DMS79 (cell line): ENCODE measurements around the gene AKR1C8.
"Not testable (repeated sequence)": the region's sequence is repeated elsewhere in the genome, so short reads cannot be mapped to it uniquely, and the experiment has no call there.

Experiments used
- DNase-seq: peaks from one replicate; lab custom pipeline; 2025; lab: John Stamatoyannopoulos, UW

Gene AKR1C8

DNA sequence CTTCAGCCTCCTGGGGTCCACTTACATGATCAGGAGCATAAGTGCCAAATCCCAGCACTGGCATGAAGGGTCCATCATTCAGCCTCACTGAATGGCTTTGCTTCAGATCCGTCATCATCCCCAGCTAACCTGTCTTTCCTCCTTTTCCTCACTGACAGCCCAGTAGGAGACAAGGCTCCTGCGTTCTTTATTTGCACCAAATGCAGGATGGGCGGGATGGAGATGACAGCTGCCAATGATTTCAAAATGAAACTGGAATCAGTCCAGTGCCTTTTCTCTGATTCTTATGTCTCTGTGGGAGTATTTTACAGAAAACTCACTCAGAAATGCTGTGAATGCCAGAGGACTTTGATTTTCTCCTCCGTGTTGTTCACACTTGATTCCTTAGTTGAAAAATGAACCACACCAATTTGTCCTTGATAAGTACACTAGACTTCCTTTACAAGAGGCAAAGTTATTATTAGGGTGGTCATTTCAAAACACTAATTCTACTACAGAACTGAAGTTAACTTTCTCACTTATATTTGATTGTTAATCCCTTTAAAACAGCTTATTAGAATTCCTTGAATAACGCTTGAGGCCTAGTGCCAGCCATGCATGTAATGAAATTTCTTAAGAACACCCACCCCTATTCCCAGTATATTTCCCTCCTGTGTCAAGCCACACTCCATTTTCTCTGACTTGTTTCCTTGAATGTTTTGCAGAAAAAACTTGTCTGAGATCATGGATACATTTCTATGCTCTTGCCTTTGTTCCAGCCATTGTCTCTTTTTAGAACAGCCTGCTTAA is at the start of gene AKR1C8:
Gene AKR1C8, minus strand, starts transcription at position 164 of the 789 bp plus-strand sequence. Its CDS starts 46 bp downstream, at position 118.
- DNase-seq, result no peak

DNA sequence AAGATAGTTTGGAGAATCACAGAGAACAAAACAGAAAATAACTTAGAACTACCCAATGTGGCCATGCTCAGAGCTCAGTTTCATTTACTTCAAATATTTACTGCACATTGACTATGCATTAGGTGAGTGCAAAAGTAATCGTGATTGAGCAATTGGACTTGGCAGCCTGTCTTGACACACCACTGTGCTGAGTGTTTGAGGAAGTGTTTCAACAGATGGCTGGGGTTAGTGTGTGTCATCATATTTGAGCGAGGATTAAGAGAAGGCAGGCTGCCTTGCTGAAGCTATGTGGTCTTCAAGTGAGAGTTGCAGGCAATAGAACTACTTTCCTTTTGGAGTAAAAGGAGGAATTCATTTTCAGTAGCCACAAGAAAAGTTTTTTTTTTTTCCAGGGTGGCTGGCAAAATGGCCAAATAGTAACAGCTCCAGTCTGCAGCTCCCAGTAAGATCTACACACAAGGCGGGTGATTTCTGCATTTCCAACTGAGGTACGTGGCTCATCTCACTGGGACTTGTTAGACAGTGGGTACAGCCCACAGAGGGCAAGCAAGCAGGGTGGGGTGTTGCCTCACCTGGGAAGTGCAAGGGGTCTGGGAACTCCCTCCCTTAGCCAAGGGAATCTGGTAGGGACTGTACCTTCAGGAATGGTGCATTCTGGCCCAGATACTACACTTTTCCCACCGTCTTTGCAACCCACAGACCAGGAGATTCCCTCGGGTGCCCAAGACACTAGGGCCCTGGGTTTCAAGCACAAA is 49.3 kb upstream of the AKR1C8 start:
- no peak for DNase-seq

DNA sequence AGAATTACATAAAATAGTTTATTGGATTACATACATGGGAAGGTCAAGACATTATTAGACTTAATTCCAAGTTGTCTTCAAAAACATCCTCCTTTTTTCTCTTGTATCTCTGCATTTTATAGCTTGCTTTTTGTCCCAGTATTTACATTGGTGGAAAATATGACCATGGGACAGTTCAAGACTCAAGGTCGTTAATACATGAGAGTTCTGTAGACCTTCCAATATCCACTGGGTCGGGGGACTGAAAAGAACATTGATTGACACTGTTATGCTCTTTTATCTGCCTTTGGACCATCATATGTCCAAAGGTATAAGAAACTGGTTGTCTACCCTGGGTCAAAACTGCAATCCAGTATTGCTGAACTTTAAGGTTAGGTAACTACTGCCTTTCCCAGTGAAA is 48.4 kb upstream of the AKR1C8 start:
- no peak for DNase-seq

DNA sequence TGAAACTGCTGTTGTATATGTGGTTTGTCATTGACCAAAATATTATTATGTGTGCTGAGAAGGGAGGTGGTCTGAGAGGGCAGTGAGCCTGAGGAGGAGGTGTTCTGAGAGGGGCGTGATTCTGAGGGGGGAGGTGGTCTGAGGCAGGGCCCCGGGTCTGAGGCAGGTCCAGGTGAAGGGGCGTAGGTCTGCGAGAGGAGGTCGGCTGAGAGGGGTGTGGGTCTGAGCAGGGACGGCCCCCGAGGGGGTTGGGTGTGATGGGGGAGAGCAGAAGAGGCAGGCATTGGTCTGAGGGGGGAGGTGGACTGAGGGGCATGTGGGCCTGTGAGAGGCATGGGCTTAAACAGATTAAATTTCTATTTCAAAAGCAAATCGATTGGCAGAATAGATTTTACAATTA is 44.1 kb upstream of the AKR1C8 start:
- DNase-seq, result no peak

DNA sequence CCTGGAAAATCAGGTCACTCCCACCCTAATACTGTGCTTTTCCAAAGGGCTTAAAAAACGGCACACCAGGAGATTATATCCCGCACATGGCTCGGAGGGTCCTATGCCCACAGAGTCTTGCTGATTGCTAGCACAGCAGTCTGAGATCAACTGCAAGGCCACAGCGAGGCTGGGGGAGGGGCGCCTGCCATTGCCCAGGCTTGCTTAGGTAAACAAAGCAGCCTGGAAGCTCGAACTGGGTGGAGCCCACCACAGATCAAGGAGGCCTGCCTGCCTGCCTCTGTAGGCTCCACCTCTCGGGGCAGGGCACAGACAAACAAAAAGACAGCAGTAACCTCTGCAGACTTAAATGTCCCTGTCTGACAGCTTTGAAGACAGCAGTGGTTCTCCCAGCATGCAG is 38.0 kb upstream of the AKR1C8 start:
- DNase-seq, result not testable (repeated sequence)

DNA sequence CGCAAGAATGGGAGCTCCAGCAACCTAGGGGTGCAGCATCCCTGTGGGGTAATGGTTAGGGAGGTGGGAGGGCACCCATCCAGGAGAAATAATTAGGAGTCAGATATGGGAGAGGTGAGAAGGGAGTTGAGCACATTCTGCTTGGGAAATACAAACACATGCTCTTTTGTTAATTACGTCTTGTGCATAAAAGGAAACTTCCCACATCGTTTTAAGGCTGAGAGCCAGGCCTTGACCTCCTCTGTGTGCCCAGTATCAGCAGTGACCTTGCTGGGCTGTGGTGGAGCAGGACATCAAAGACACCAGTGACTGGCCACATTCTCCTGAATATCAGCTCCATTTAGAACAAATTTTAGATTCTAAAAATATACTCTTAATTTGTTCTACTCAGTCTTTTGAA is 34.3 kb upstream of the AKR1C8 start:
- no peak for DNase-seq

DNA sequence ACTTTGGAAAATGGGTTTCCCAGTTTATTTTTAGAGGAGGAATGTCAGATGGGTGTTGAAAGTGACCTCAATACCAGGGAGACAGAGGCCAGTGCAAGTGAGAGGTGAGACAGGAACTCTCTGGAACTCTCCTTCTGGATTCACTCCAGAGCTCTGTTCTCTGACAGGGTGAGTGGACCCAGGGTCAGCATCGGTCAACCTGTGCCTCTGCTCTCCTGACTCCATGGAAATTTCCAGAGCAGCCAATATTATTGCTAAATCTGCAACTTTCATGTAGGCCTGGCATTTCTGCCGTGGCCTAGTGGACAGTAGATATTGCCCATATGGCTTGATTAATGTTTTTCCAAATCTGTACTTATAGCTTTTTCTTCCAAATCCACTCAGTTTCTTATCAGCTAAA is 31.9 kb upstream of the AKR1C8 start:
- no peak for DNase-seq

DNA sequence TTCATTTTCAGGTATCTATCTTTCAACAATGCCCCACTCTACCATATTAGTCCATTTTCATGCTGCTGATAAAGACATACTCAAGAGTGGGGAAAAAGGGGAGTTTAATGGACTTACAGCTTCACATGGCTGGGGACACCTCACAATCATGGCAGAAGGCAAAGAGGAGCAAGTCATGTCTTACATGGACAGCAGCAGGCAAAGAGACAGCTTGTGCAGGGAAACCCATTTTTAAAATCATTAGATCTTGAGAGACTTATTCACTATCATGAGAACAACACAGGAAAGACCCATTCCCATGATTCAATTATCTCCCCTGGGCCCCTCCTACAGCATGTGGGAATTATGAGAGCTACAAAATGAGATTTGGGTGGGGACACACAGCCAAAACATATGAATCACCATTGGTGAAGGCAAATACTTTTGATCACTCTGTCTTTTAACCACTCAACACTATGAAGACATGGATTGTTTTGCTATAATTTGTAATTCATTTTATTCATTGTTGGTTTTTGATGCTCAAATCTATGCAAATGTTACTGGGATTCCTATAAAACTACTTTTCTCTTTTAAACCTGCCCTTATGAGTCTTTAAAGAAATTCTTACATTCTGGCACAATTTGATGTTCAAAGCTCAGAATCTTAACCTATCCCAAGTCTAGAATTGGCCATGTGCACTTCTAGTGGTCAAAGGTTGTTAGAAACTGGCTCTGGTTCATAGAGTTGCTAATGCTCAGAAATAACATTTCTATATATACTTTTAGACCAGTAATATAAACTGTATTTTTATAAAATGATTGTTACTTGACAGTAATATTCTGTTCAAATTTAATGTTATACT is 27.0 kb upstream of the AKR1C8 start:
- no peak for DNase-seq

DNA sequence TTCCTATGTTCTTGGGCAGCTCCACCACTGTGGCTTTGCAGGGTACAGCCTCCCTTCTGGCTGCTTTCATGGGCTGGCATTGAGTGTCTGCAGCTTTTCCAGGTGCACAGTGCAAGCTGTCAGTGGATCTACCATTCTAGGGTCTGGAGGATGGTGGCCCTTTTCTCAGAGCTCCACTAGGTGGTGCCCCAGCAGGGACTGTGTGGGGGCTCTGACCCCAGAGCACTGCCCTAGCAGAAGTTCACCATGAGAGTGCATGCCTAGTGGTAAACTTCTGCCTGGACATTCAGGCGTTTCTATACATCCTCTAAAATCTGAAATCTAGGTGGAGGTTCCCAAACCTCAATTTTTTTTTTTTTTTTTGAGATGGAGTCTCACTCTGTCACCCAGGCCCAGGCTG is 25.3 kb upstream of the AKR1C8 start:
- DNase-seq, result not testable (repeated sequence)

DNA sequence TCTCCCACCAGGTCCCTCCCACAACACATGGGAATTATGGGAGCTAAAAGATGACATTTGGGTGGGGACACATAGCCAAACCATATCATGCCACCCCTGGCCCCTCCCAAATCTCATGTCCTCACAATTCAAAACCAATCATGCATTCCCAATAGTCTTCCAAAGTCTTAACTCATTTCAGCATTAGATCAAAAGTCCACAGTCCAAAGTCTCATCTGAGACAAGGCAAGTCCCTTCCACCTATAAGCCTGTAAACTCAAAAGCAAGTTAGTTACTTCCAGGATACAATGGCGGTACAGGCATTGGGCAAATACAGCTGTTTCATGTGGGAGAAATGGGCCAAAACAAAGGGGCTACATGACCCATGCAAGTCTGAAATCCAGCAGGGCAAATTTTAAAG is 24.8 kb upstream of the AKR1C8 start:
- DNase-seq, result not testable (repeated sequence)

DNA sequence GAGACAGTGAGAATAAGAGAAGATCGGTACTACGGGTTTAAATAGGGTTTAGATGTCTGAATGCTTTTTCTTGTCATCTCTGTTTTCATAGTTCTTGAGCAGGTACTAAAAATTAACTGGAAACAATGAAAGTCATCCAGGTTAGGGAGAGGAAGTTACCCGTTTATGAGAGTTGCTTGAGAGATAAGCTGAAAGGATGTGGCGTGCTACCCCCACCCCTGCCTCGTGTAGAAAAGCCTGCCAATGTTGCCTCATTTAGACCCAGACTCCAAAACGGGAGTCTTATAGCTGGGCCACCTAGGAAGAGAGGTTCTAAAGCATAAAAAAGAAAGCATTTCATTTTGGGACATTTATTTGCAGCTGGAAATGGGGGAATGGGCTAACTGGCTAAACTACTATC is 21.8 kb upstream of the AKR1C8 start:
- DNase-seq, result no peak

DNA sequence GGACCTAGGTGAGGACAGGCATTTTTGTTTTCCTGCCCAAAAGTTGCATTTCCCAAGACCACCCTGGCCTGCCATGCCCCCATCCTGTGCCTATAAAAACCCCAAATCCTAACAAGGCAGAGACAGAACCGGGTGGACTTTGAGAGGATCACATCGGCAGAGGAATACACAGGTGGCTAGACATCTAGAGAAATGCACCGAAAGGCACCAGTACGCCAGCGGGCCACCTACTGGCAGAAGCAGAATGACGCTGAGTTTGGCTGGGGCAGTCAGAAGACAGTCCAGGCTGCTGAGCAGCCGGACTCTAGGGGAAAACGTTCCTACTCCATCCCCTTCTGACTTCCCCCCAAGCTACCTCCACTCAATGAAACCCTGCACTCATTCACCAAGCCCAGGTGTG is 14.4 kb upstream of the AKR1C8 start:
- no peak for DNase-seq

DNA sequence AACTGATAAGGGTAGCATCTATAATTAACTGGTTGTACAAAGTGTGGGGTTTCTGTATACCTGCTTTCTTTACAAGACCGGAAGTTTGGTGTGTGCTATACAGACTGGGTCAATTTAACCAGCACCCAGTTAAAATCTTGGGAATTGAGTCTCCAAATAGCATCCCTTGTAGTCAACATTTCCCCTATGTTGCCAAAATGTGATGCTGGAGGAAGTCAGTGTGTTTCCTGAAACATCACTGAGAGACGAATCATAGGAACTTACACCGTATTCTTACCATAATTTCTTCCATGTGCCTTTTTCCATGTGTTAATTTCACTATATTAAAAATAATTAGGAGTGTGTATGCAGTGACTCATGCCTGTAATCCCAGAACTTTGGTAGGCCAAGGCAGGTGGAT is 13.4 kb upstream of the AKR1C8 start:
- no peak for DNase-seq

DNA sequence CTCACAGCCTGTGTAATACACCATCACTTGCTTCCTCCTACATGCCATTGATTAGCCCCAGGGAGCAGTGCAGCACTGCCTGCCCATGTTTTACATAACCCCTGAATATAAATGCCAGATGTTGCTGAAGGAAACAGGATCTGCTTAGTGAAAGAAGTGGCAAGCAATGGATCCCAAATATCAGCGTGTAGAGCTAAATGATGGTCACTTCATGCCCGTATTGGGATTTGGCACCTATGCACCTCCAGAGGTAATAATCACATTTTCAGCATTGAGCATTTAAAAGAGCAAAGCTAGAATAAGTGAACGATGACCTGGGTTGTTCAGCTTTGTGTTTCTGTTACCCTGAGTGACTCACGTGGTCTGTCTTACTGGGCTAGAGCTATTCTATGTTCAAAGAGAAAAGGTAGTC is 11.8 kb upstream of the AKR1C8 start, which contains the start of gene AKR1C4:
Gene AKR1C4, plus strand, starts transcription at position 136 of the 412 bp plus-strand sequence. Its CDS starts 31 bp downstream, at position 167.
- no peak for DNase-seq

DNA sequence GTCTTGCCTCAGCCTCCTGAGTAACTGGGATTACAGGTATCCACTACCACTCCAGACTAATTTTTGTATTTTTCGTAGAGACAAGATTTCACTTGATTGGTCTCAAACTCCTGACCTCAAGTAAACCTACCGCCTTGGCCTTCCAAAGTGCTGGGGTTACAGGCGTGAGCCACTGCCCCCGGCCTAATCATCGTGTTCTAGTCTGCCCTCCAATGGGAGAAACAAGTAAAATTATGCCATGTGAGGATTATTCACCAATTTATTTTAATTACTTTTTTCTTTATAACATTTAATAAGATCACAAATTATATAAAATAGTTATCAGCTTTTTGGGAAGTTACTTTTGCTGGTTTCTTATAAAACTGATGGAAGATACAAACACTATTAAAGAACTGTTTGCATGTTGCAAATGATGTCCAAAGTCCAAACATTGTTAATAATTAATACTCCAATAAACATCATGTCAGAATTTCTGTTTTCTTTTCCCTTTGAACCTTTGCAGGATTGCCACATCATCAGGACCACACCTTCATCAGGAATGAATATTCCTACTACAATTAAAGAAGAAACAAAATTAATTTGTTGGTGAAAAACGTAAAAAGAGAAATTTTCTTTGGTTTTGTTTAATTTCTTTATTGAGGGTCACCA is 10.9 kb upstream of the AKR1C8 start:
- DNase-seq, result no peak

DNA sequence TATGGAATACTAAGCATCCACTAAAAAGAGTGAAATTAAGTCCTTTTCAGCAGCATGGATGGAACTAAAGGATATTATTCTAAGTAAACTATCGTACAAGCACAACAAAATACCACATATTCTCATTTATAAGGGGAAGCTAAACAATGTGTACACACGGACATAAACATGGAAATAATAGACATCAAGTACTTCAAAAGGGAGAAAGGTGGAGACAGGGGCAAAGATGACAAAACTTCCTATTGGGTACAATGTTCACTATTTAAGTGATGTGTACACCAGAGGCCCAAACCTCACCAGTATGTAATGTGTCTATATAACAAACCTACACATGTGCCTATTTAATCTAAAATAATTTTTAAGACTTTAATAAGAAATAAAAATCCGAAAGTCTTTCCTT is 9.5 kb upstream of the AKR1C8 start:
- DNase-seq, result no peak

DNA sequence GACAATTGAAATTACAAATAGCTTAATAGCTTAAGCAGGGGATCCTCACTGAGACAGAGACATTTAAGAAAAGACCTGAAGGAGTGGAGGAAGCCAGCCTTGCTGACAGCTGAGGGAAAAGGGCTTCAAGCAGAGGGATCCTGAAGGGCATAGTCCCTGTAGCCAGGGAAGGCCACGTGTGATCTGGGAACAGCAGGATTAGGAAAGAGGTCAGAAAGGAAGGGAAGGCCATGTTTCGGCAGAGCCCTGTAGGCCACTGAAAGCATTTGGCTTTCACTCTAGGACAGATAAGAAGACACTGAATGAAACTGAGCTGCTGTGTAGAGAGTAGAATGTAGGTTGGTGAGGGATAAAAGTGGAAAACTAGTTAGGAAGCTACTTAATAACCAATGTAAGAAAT is 3.4 kb upstream of the AKR1C8 start:
- no peak for DNase-seq

DNA sequence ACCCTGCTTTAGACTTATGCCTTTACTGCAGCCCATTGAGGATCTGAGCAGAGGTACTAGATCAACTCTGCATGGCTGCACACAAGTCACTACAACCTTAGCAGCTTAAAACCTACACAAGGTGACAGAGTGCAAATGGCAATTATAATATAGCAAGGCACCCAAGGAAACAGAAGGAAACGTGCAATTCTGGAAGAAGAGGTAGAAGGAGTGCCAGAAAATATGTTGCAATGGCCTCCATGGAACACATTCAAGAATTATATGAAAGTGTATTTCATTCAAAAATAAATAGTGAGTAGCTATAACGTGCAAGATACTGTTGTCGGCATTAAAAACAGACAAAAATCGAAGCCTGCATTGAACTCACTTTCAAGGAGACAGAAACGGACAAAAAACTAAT is 2.9 kb upstream of the AKR1C8 start:
- DNase-seq, result no peak

DNA sequence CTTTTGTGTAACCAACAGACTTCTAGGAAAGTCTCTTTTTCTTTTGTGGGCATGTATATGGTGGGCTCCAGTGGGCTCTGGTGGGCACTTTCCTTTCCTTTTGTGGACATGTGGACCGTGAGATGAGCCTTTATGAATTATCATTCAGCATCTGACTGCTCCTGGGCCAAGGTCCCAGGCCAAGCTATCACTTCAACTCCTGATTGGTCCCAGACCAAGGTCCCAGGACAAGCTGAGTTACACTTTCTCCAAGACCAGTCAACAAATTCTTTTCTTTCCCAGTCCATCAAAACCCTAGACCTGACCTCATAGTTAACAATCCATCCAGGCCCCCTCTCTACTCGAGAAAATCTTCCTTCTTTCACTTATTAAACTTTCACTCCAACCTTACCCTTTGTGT is 1.0 kb downstream of the AKR1C8 start:
- DNase-seq, result no peak

DNA sequence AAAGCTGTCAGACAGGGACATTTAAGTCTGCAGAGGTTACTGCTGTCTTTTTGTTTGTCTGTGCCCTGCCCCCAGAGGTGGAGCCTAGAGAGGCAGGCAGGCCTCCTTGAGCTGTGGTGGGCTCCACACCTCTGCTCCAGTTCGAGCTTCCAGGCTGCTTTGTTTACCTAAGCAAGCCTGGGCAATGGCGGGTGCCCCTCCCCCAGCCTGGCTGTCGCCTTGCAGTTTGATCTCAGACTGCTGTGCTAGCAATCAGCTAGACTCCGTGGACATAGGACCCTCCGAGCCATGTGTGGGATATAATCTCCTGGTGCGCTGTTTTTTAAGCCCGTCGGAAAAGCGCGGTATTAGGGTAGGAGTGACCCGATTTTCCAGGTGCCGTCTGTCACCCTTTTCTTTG is 4.4 kb downstream of the AKR1C8 start:
- not testable (repeated sequence) for DNase-seq

DNA sequence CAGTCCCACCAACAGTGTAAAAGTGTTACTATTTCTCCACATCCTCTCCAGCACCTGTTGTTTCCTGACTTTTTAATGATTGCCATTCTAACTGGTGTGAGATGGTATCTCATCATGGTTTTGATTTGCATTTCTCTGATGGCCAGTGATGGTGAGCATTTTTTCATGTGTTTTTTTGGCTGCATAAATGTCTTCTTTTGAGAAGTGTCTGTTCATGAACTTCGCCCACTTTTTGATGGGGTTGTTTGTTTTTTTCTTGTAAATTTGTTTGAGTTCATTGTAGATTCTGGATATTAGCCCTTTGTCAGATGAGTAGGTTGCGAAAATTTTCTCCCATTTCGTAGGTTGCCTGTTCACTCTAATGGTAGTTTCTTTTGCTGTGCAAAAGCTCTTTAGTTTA is 9.4 kb downstream of the AKR1C8 start:
- DNase-seq, result not testable (repeated sequence)

DNA sequence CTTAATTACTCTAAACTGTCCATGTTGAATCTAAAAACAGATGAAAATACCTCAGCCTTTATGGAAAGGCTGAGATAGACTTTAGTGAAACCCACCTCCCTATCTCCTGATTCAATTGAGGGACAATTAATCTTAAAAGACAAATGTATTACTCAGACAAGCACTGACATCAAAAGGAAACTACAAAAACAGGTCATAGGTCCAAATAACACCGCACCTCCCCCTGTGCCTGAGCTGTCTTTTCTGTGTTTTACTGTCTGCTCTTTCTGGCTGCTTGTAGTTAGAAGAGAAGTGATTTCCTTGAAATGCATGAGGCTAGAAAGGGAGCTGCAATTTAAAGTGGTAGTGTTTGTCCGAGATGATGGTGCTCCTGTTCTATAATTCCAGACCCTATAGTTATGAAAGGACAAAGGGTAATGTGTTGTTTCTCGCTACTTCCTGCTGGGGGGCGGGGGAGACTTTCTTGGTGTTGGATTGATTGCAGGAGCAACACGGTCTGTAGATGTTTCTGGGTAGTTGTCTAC is 16.0 kb downstream of the AKR1C8 start:
- no peak for DNase-seq
